IMR-90 (cell line): ENCODE results near the gene VPS35L. TPM values are rescaled to one million over a fixed set of nuclear protein-coding genes. Genes with fewer than 3 reads are reported as not detected.

ENCODE experiments used
- ATAC-seq: fragments of 200-7000 bp; cut with Tn5 transposase; 2 replicates; pipeline ENCODE4 v1.9.1; 2020; ENCODE audit warnings: low read depth, mild to moderate bottlenecking, moderate library complexity
- BruUV-seq: library from RNA; stranded (reverse); fragments of 400-500 nt; replicated peaks from 2 replicates; lab custom pipeline; 2021; lab: Mats Ljungman, UMichigan
- CTCF ChIA-PET: fragments of 300-600 bp; formaldehyde crosslinking; extraction: SDS; loops from one replicate; lab custom pipeline; 2021; ENCODE audit warnings: antibody characterized with exemption; lab: Yijun Ruan, JAX
- POLR2A ChIA-PET: fragments of 300-600 bp; sonication (Branson Sonifier 250); formaldehyde crosslinking; loops from one replicate; lab custom pipeline; 2022; ENCODE audit warnings: antibody characterized with exemption; ENCODE audit not compliant: unreplicated experiment; lab: Charles Lee
- DNase-seq: peaks from one replicate; pipeline ENCODE4 v3.0.0; 2013
- H2AFZ ChIP-seq: replicated peaks from 2 replicates; pipeline ENCODE3; 2013; ENCODE audit warnings: low read length, mild to moderate bottlenecking; ENCODE audit not compliant: poor library complexity
- H2AK5ac ChIP-seq: 2 replicates; pipeline ENCODE4 v1.6.1; 2013; ENCODE audit warnings: low read depth, low read length, inconsistent platforms
- H2AK9ac ChIP-seq: replicated peaks from 2 replicates; pipeline ENCODE3; 2013; ENCODE audit warnings: mild to moderate bottlenecking, low read depth, low read length, moderate library complexity; ENCODE audit not compliant: poor library complexity
- H2BK120ac ChIP-seq: 2 replicates; pipeline ENCODE4 v1.6.1; 2013; ENCODE audit warnings: low read depth, low read length, inconsistent platforms
- H2BK15ac ChIP-seq: 3 replicates; pipeline ENCODE4 v1.6.1; 2013; ENCODE audit warnings: low read depth, low read length, inconsistent platforms
- H2BK20ac ChIP-seq: 2 replicates; pipeline ENCODE4 v1.6.1; 2013; ENCODE audit warnings: low read depth, mild to moderate bottlenecking, inconsistent platforms, low read length, moderate library complexity
- H2BK5ac ChIP-seq: 2 replicates; pipeline ENCODE4 v1.6.1; 2013; ENCODE audit warnings: mild to moderate bottlenecking, low read depth, low read length, inconsistent platforms; ENCODE audit not compliant: poor library complexity, severe bottlenecking
- H3K14ac ChIP-seq: replicated peaks from 2 replicates; pipeline ENCODE4 v1.6.1; 2013; ENCODE audit warnings: low read depth, low read length, inconsistent platforms
- H3K18ac ChIP-seq: 2 replicates; pipeline ENCODE4 v1.6.1; 2013; ENCODE audit warnings: low read depth, low read length, control low read depth
- H3K23ac ChIP-seq: 2 replicates; pipeline ENCODE4 v1.6.1; 2013; ENCODE audit warnings: low read depth, low read length, inconsistent platforms
- H3K27ac ChIP-seq: 2 replicates; pipeline ENCODE4 v1.5.1; 2013; ENCODE audit warnings: mild to moderate bottlenecking, control low read depth, low read length; ENCODE audit not compliant: insufficient read depth
- H3K27me3 ChIP-seq: 2 replicates; pipeline ENCODE4 v1.6.1; 2013; ENCODE audit warnings: low read length; ENCODE audit not compliant: control insufficient read depth, insufficient read depth
- H3K36me3 ChIP-seq: 2 replicates; pipeline ENCODE4 v1.6.1; 2013; ENCODE audit warnings: low read length, mixed read lengths; ENCODE audit not compliant: control insufficient read depth, insufficient read depth
- H3K4ac ChIP-seq: 2 replicates; pipeline ENCODE4 v1.6.1; 2013; ENCODE audit warnings: low read depth, low read length, inconsistent platforms
- H3K4me1 ChIP-seq: 2 replicates; pipeline ENCODE4 v1.6.1; 2013; ENCODE audit warnings: low read length, mixed read lengths; ENCODE audit not compliant: control insufficient read depth, insufficient read depth
- H3K4me2 ChIP-seq: 2 replicates; pipeline ENCODE4 v1.6.1; 2013; ENCODE audit warnings: low read depth, mild to moderate bottlenecking, control low read depth, low read length, moderate library complexity
- H3K4me3 ChIP-seq: 2 replicates; pipeline ENCODE4 v1.5.1; 2013; ENCODE audit warnings: low read depth, mild to moderate bottlenecking, control low read depth, low read length, moderate library complexity; ENCODE audit not compliant: insufficient read depth
- H3K56ac ChIP-seq: 2 replicates; pipeline ENCODE4 v1.6.1; 2013; ENCODE audit warnings: low read length, inconsistent platforms; ENCODE audit not compliant: insufficient read depth; ENCODE audit errors: extremely low read depth
- H3K79me1 ChIP-seq, 2 experiments: 2 replicates each; pipeline ENCODE4 v1.6.1; 2013; ENCODE audit warnings: low read length in 2 of 2, inconsistent platforms in 1 of 2, low read depth in 1 of 2
- H3K9ac ChIP-seq: 2 replicates; pipeline ENCODE4 v1.6.1; 2013; ENCODE audit warnings: low read depth, low read length, control low read depth
- H3K9me1 ChIP-seq: 2 replicates; pipeline ENCODE4 v1.6.1; 2013; ENCODE audit warnings: low read length, inconsistent platforms; ENCODE audit not compliant: insufficient read depth
- H3K9me3 ChIP-seq: 2 replicates; pipeline ENCODE4 v1.6.1; 2013; ENCODE audit warnings: low read length; ENCODE audit not compliant: control insufficient read depth, insufficient read depth
- H4K20me1 ChIP-seq: 2 replicates; pipeline ENCODE4 v1.6.1; 2013; ENCODE audit warnings: low read length, inconsistent platforms; ENCODE audit not compliant: insufficient read depth
- H4K5ac ChIP-seq: 2 replicates; pipeline ENCODE4 v1.6.1; 2013; ENCODE audit warnings: mild to moderate bottlenecking, low read depth, low read length, control low read depth
- H4K8ac ChIP-seq, 2 experiments: 2 replicates each; pipeline ENCODE4 v1.6.1; 2013; ENCODE audit warnings: low read depth in 2 of 2, low read length in 2 of 2, control low read depth in 1 of 2, inconsistent platforms in 1 of 2
- H4K91ac ChIP-seq: 2 replicates; pipeline ENCODE4 v1.6.1; 2013; ENCODE audit warnings: low read depth, low read length, inconsistent platforms; ENCODE audit not compliant: insufficient read depth
- BHLHE40 ChIP-seq: fragments of 150-350 bp; IDR thresholded peaks from 2 replicates; pipeline ENCODE4 v1.6.1; 2016; ENCODE audit warnings: mild to moderate bottlenecking, low read depth, low read length
- CEBPB ChIP-seq: IDR thresholded peaks from 2 replicates; pipeline ENCODE4 v1.6.1; 2012; ENCODE audit warnings: low read depth, low read length, improper control_type of control experiment
- CHD1 ChIP-seq: IDR thresholded peaks from 2 replicates; pipeline ENCODE4 v1.6.1; 2012; ENCODE audit warnings: low read depth, low read length, improper control_type of control experiment
- CTCF ChIP-seq: conservative IDR thresholded peaks from 2 replicates; pipeline ENCODE4 v1.5.1; 2012; ENCODE audit warnings: mild to moderate bottlenecking, low read depth, low read length, improper control_type of control experiment
- ELK1 ChIP-seq: fragments of 150-350 bp; IDR thresholded peaks from 2 replicates; pipeline ENCODE4 v1.6.1; 2016; ENCODE audit warnings: low read depth, mild to moderate bottlenecking, low read length, moderate library complexity, borderline replicate concordance
- FOS ChIP-seq: fragments of 150-350 bp; IDR thresholded peaks from 2 replicates; pipeline ENCODE4 v1.6.1; 2016; ENCODE audit warnings: low read depth, low read length
- MAFK ChIP-seq: IDR thresholded peaks from 2 replicates; pipeline ENCODE4 v1.6.1; 2012; ENCODE audit warnings: low read depth, low read length, improper control_type of control experiment
- MAZ ChIP-seq: IDR thresholded peaks from 2 replicates; pipeline ENCODE4 v1.6.1; 2012; ENCODE audit warnings: low read depth, mild to moderate bottlenecking, low read length, improper control_type of control experiment, moderate library complexity, borderline replicate concordance
- MXI1 ChIP-seq: IDR thresholded peaks from 2 replicates; pipeline ENCODE4 v1.6.1; 2012; ENCODE audit warnings: low read depth, mild to moderate bottlenecking, low read length, moderate library complexity, borderline replicate concordance
- NFE2L2 ChIP-seq: fragments of 150-350 bp; IDR thresholded peaks from 2 replicates; pipeline ENCODE4 v1.6.1; 2016; ENCODE audit warnings: low read depth, mild to moderate bottlenecking, low read length
- POLR2A ChIP-seq: IDR thresholded peaks from 2 replicates; pipeline ENCODE4 v1.6.1; 2012; ENCODE audit warnings: mild to moderate bottlenecking, low read depth, low read length
- RAD21 ChIP-seq: IDR thresholded peaks from 2 replicates; pipeline ENCODE4 v1.6.1; 2012; ENCODE audit warnings: low read length, improper control_type of control experiment
- RCOR1 ChIP-seq: IDR thresholded peaks from 2 replicates; pipeline ENCODE4 v1.6.1; 2012; ENCODE audit warnings: mild to moderate bottlenecking, low read length, improper control_type of control experiment; ENCODE audit not compliant: insufficient replicate concordance
- RFX5 ChIP-seq: IDR thresholded peaks from 2 replicates; pipeline ENCODE4 v1.8.0; 2012; ENCODE audit warnings: low read depth, mild to moderate bottlenecking, low read length, moderate library complexity
- SMC3 ChIP-seq: fragments of 150-350 bp; IDR thresholded peaks from 2 replicates; pipeline ENCODE4 v1.6.1; 2016; ENCODE audit warnings: low read depth, mild to moderate bottlenecking, antibody characterized with exemption, low read length, moderate library complexity
- USF2 ChIP-seq: fragments of 150-350 bp; IDR thresholded peaks from 2 replicates; pipeline ENCODE4 v1.6.1; 2017; ENCODE audit warnings: mild to moderate bottlenecking, antibody characterized with exemption, low read length, low read depth
- WGBS, 2 experiments: methylation state at CpG; one replicate each; pipeline versions ENCODE4 v1.1.5 to v1.1.7; 2013; ENCODE audit warnings: missing lambda C conversion rate in 2 of 2; ENCODE audit not compliant: insufficient read length in 1 of 2; ENCODE audit errors: extremely low coverage in 2 of 2; 5-methylcytosine and 5-hydroxymethylcytosine counted together
- dilution Hi-C: fragments of 300-500 bp; cut with HindIII; formaldehyde crosslinking; loops from one replicate; pipeline ENCODE4 v1.14.3; 2018; ENCODE audit warnings: low sequenced_read_pairs; ENCODE audit not compliant: unreplicated experiment
- in situ Hi-C: fragments of 300-500 bp; cut with MboI; formaldehyde crosslinking; loops from 3 replicates; pipeline ENCODE4 v1.14.3; 2019; ENCODE audit warnings: low sequenced_read_pairs, inconsistent platforms, mixed read lengths
- intact Hi-C: fragments of 100-400 bp; cut with micrococcal nuclease; formaldehyde crosslinking; loops from 2 replicates; pipeline ENCODE4 v1.10.0; 2022
- polyA plus RNA-seq, 3 experiments: library from polyadenylated mRNA; depleted of rRNA; stranded (reverse); fragments of >200 nt; gene quantifications; 2 replicates each; pipeline ENCODE4 v1.2.3, GENCODE V29; 2012; ENCODE audit warnings: low replicate concordance in 1 of 3
- total RNA-seq: library from RNA; depleted of rRNA; stranded (reverse); fragments of >200 nt; gene quantifications from 2 replicates; pipeline ENCODE4 v1.2.3, GENCODE V29; 2012

Gene VPS35L
- total and polyA plus RNA-seq, 2 of the 4 experiments (the other 2 are of a cell fraction): 28.0 to 40.1 TPM

GRCh38 chr16:19664166-19664565, 108.7 kb downstream of the VPS35L start:
- CTCF ChIA-PET: no interaction called here
- H3K4ac ChIP-seq: no peak overlapping the region
- no peak for DNase-seq
- no peaks in the 10 kb centered on the region for H3K79me1 ChIP-seq
- H3K23ac ChIP-seq: no peak overlapping the region
- no peaks in the 10 kb centered on the region for H4K20me1 ChIP-seq
- 100% methylated on average over 2 of the region's 6 CpGs; no CpG with 5 or more reads in 1 of the 2 experiments for WGBS, 2 experiments
- no peaks in the 10 kb centered on the region for H3K4me1 ChIP-seq
- H3K4me2 ChIP-seq: no peak overlapping the region
- POLR2A ChIA-PET: no interaction called here
- no peak overlapping the region for H4K8ac ChIP-seq
- no peak overlapping the region for H4K91ac ChIP-seq
- no peak overlapping the region for H3K18ac ChIP-seq
- no peak overlapping the region for H2BK20ac ChIP-seq
- no peak overlapping the region for H2AFZ ChIP-seq
- in situ Hi-C loops: no loop called here
- no peaks in the 10 kb centered on the region for H3K9me3 ChIP-seq
- H3K36me3 ChIP-seq: peaks cover 9% of the 10 kb centered on the region
- BruUV-seq: no TSS peak
- intact Hi-C loops: no loop called here
- no peak for ATAC-seq
- no peaks in the 10 kb centered on the region for H3K27me3 ChIP-seq
- no peaks in the 10 kb centered on the region for H3K9me1 ChIP-seq
- H3K9ac ChIP-seq: no peak overlapping the region
- TF ChIP-seq RAD21 (no peak), RFX5 (no peak), MXI1 (no peak), RCOR1 (no peak), MAFK (no peak), SMC3 (no peak), NFE2L2 (no peak), ELK1 (no peak), POLR2A (no peak), BHLHE40 (no peak), MAZ (no peak), CHD1 (no peak), CTCF (no peak), CEBPB (no peak), USF2 (no peak), FOS (no peak)
- H2BK120ac ChIP-seq: no peak overlapping the region
- H2AK9ac ChIP-seq: no peak overlapping the region
- no peak overlapping the region for H3K27ac ChIP-seq
- H3K4me3 ChIP-seq: no peak overlapping the region
- H3K14ac ChIP-seq: no peak overlapping the region
- no peak overlapping the region for H2BK15ac ChIP-seq
- H4K5ac ChIP-seq: no peak overlapping the region
- H2AK5ac ChIP-seq: no peak overlapping the region
- H2BK5ac ChIP-seq: no peak overlapping the region
- no peak overlapping the region for H3K56ac ChIP-seq
- dilution Hi-C loops: no loop called here
